GM19468 (cell line): ENCODE measurements around the gene CHM.
"Not testable (repeated sequence)": the region's sequence is repeated elsewhere in the genome, so short reads cannot be mapped to it uniquely, and the experiment has no call there.

Experiments used
- ATAC-seq: cut with Tn5 transposase; IDR thresholded peaks from one replicate; pipeline ENCODE4 v1.9.1; 2021; ENCODE audit warnings: mild to moderate bottlenecking, moderate library complexity, moderate number of reproducible peaks; ENCODE audit not compliant: unreplicated experiment; ENCODE audit errors: extremely low read depth

Gene CHM

DNA sequence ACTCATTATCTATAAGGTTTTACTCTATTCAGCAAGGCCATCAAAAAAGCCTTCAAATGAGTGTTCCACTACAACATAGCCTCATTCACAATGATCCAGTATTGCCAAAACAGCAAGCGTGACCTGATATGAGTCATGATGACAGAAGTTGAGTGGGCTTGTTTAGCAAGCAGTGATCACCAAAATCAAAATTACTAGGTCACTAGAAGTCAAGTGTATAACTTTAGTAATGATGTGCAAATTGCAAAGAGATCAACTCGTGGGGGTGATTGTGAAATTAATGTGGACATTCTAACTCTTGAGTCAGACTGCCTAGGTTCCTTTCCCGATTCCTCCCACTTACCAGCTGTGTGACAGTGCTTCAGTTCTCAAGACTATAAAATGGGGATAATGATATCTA is 124.5 kb downstream of the CHM start:
- no peak for ATAC-seq

DNA sequence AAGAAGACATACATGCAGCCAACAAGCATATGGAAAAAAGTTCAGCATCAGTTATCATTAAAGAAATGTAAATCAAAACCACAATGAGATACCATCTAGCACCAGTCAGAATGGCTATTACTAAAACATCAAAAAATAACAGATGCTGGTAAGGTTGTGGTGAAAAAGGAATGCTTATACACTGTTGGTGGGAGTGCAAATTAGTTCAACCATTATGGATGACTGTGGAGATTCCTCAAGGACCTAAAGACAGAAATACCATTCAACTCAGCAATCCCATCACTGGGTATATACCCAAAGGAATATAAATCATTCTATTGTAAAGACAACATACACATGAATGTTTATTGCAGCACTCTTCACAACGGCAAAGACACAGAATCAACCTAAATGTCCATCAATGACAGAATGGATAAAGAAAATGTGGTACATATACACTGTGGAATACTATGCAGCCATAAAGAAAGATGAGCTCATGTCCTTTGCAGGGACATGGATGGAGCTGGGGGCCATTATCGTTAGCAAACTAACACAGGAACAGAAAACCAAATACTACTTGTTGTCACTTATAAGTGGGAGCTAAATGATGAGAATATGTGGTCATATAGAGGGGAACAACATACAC is 130.6 kb downstream of the CHM start:
- ATAC-seq: not testable (repeated sequence)

DNA sequence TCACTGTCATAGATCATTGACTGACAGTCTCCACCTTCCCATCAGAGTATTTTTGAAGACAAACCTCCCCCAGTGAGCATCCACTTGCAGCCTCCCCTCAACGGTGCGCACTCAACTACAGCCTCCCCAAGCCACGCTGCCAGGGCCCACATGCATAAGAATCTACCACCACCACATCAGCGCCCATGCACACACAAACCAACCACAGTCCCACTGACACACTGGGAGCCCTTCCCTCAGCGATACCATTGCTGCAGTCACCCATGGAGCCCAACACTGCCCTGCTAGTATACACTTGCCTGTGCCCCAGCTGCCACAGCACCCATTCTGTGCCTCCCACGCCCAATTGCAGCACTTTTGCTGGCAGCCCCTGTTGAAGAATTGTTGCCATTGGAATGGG is 132.9 kb downstream of the CHM start:
- ATAC-seq: no peak

DNA sequence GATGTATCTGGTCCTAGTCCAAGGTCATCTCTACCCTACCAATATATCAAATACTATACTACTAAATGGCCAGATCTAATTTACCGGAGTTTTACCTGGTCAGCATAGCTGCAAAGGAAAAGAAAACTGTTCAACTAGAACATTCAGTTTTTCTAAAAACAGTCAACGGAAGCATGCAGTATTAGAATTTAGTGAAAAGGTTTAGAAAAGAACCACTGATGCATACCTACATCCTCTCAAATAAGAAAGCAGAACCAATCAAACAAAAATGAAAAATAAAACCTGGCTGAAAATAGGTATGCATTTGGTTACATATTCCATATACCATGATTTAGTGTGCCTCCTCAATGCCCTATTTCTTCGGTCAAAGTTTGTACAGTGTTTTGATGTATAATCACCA is 140.0 kb downstream of the CHM start:
- no peak for ATAC-seq

DNA sequence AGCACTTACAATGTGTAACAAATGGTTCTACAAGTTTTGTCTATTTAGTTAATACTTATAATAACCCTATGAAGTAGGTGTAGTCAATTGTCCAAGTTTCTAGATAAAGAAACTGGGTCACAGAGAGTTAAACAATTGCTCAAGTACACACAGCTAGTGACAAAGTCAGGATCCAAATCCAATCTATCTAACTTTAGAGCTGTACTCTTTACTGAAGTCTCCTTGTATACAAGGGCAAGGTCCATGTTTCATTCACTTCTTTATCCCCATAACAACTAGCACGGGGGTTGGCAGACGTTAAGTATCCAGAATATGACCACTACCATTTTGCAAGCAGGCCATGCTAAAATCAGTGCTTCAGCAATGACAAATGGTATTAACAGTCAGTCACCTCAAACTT is 141.0 kb downstream of the CHM start:
- no peak for ATAC-seq

DNA sequence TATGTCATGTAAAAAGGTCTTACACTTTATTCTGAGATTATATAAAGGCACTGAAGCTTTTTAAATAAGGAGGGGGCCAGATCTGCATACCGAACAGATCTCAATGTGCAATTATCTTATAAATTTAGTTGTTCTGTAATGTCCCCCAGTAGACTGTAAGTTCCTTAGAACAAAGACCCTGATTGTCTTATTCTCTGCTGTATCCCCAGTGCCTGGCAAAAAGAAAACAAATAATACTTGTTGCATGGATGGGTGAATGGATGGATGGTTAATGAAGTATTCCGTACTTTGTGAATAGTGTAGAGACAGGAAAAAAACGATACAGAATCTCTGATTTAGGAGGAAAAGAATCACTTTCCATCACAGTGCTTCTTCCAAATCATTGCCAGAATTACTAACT is 141.5 kb downstream of the CHM start:
- ATAC-seq: no peak

DNA sequence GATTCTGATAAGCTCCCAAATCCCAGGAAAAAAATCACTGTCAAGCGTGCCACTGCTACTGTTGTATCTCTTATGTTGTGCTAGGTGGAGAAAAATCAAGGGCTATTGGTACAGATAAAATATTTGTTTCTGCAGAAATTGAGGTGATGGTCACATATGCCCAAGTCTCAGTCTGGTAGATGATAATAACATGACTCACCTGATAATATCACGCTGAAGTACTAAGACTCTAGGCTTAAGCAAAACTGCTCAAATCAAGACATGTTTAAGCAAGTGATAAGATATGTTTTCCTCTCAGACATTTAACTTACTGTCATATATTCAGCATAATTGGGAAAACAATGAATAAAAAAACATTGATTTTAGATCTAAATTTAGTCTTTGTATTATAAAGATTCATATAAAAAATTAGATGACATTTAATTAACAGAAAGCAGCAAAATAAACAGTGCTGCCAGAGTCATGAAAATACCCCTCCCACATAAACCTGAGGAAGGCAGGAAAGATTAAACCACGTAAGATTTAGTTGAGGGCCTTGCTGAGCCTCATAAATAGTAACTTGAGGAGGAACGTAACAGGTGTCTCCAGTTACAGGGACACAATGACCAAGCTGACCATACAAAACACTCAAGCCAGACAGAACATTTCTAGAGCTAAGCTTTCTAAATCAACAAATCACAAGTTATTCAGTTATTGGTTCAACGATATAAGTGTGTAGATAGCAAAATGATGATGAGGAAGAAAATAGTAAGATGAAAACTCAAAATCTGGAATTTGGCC is 143.5 kb downstream of the CHM start:
- no peak for ATAC-seq

DNA sequence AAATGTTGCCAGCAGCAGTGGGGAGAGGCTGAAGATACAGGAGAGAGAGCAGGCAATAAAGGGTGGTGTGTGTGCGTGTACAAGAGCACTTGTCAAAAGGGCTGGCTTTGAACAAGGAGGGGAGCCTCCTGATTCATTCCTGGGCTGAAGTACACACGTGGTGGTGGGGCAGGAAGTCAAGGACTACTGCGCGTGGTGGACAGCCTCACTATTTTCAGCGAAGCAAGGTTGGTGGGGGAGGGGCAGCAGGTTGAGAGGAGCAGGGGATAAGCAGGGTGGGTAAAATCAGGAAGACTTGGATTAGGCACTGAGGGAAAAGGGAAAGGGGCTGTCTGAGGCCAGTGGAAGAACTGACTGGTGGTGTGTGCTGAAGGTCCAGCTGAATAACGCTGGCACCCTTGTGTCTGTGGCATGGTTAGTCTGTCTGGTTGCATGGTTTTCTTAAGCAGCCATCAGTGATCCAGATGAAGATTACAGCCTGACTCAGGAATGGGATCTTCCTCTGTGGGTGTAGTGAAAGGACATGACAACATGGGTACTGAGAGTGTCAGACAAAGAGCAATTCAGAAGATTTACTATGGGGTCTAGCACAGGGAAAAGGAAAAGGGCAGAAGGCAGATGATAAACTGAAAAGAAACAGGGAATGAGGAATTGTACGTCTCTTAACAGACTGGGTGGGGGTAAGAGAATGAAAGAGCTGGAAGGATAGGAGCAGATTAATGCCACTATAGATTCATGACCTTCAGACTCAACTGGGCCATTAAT is 149.8 kb downstream of the CHM start:
- ATAC-seq: no peak

DNA sequence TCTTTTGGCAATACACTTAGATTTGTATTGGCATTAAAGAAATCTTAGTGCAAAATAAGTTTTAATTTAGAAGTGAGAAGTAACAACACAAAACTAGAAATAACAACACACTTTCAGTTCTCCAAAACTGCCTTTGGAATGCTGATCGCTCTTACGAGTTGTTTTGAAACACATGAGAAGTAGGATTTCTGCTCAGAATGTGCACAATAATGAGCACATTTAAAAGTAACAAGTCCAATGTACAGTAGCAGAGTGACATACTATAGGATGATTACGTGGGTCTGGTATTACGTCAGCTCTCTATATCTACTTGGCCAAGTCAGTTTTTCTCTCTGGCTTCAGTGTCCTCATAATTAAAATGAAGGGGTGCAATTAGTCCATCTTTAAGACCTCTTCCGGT is 164.8 kb downstream of the CHM start:
- no peak for ATAC-seq

DNA sequence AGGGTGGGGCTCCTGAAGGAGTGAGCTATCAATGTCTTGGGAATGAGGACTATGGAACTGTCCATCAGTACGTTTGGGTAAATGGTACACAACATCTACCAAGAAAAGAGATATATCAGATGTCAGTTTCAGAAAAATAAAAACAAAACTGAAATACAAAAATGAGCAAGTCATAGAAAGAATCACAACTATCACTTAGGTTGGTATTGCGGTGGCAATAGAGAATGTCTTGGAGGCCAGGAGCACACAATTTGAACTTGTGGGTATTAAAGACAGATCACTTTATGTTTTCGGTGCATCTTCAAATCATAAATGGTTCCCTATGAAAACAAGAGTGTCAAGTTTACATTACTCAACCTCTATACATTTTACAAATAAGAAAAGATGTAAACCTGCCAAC is 176.8 kb downstream of the CHM start:
- no peak for ATAC-seq

DNA sequence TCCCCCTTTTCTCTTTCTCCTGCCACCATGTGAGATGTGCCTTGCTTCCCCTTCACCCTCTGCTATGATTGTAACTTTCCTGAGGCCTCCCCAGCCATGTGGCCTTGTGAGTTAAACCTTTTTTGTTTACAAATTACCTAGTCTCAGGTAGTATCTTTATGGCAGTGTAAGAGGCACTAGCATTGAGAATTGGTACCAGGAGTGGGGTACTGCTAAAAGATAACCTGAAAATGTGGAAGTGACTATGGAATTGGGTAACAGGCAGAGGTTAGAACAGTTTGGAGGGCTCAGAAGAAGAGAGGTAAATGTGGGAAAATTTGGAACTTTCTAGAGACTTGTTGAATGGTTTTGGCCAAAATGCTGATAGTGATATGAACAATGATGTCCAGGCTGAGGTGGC is 182.0 kb downstream of the CHM start:
- no peak for ATAC-seq

DNA sequence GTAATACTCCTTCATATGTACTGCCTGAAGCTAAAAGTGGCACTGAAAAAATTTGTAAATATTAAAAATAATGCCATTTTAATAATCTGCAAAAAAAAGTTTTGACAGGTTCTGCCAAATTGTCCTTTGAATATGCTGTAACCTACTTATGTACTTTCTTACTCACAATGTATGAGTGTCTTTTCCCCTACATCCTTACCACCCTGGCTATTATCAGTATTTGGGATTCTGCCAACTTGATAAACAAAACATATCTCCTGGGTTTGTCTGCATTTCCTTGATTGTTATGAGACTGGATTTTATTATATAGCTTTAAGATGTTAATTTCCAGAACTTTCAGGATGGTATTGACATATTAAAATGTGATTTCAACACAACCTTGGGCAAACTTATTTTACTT is 187.9 kb downstream of the CHM start:
- no peak for ATAC-seq

DNA sequence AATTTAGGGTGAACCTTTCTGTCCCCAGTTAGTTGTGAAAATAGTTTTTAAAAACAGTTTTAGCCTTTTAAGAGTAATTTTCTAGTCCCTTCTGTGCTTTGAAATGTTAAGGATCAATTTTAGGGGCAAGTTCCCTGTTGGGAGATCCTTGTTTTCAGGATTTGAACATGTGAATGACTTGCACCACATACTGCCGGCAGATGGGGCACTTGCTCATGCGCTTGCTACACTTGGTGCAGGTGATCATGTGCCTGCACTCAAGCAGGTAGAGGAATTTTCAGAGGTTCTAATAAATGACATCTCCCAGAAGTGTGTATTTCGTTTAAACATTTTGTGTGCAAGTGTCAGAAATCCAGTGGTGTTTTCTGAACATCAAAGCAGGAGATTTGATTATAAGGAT is 195.9 kb downstream of the CHM start:
- ATAC-seq: no peak

DNA sequence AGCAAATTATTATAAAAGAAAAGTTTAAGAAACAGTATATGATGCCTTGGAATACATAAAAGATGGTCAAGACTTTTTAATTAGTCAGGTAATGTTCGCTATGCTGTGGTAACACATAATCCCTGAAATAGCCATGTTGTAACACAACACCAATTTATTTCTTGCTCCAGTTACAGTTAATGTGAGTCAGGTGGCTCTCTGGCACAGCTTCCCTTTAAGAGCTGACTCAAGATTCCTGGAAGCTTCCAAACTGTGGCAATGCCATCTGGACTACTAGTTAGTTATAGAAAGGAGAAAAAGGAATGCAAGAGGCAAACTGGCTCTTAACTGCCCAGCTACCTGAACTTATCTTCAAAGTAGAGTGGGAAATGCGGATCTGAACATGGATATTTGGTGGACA is 210.5 kb downstream of the CHM start:
- no peak for ATAC-seq

DNA sequence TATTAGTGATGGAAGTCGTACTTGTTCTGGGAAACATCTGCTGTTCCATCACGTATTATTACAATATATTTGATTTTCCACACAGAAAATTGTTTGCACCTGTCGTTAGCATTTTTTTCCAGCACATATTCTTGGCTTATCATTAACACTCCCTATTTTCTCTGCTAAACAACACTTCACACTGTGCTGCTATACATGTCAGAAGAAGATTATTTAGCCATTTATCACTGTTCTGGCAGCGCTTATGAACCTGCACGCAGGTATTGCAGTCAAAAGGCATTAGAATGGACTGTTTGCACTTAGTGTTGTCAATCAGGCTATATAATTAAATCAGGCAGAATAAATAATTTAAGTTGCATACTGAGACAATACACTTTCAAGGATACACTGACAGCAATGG is 218.6 kb downstream of the CHM start:
- ATAC-seq: no peak

DNA sequence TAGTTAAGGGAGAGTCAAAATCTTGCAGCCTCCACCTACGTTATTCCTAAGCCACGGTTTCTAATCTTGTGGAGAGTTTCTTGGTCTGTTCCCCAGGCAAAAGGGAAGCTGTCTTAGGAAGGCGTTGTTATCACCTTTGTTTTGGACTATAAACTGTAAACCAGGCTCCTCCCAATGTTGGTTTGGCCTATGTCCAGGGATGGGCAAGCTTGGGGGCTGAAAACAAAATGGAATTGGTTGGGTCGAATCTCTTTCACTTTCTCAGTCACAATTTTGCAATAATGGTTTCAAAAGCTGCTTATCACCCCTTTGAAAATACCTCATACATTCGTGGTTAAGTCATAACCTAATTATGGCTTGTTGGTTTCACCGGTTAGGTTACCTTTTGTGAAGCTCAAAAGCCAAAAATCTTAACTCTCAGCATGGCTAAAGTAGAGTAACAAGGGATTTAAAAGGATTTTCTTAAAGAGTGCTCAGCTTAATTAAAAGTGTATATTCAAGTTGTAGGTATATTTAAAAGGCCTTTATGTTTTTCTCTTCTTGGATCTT is 232.1 kb downstream of the CHM start:
- ATAC-seq: no peak
